ENCODE data around the gene DYNC1H1.
A peak's percentile ranks its signal among the peaks of the same experiment; 100 is the strongest.

Gene DYNC1H1

GRCh38 chr14:102015045-102015685, 50.8 kb downstream of the DYNC1H1 start:
- no peak overlapping the region for H3K4me3 ChIP-seq (replicated peaks in 1 of 2; ENCODE audit: low read depth in 2 of 2, low read length in 2 of 2)
- TF ChIP-seq CTCF (IDR thresholded peaks at IDR 0.05; ENCODE audit: low read depth, low read length): no peak
- peak in 1 of 2 donors; percentile 37 for DNase-seq (ENCODE audit: low read depth in 2 of 2)

GRCh38 chr14:102015771-102016170, 51.4 kb downstream of the DYNC1H1 start:
- DNase-seq (ENCODE audit: low read depth in 2 of 2): no peak
- H3K4me3 ChIP-seq (replicated peaks in 1 of 2; ENCODE audit: low read depth in 2 of 2, low read length in 2 of 2): no peak overlapping the region
- TF ChIP-seq CTCF (IDR thresholded peaks at IDR 0.05; ENCODE audit: low read depth, low read length): no peak

GRCh38 chr14:102016420-102017090, 52.2 kb downstream of the DYNC1H1 start:
- no peak for DNase-seq (ENCODE audit: low read depth in 2 of 2)
- no peak for TF ChIP-seq CTCF (IDR thresholded peaks at IDR 0.05; ENCODE audit: low read depth, low read length)
- no peak overlapping the region for H3K4me3 ChIP-seq (replicated peaks in 1 of 2; ENCODE audit: low read depth in 2 of 2, low read length in 2 of 2)

- TF ChIP-seq CTCF (IDR thresholded peaks at IDR 0.05; ENCODE audit: low read depth, low read length): no peak
- no peak overlapping the region for H3K4me3 ChIP-seq (replicated peaks in 1 of 2; ENCODE audit: low read depth in 2 of 2, low read length in 2 of 2)
- no peak for DNase-seq (ENCODE audit: low read depth in 2 of 2)
These were observed 53.9 kb downstream of the DYNC1H1 start for GRCh38 chr14:102018251-102018650.

- TF ChIP-seq CTCF (IDR thresholded peaks at IDR 0.05; ENCODE audit: low read depth, low read length): no peak
- no peak for DNase-seq (ENCODE audit: low read depth in 2 of 2)
- no peak overlapping the region for H3K4me3 ChIP-seq (replicated peaks in 1 of 2; ENCODE audit: low read depth in 2 of 2, low read length in 2 of 2)
These were observed 54.7 kb downstream of the DYNC1H1 start for GRCh38 chr14:102019006-102019540.

- no peak overlapping the region for H3K4me3 ChIP-seq (replicated peaks in 1 of 2; ENCODE audit: low read depth in 2 of 2, low read length in 2 of 2)
These were observed 55.9 kb downstream of the DYNC1H1 start for GRCh38 chr14:102020058-102020971.

More at GRCh38 chr14:102020058-102020971, 55.9 kb downstream of the DYNC1H1 start:
- TF ChIP-seq CTCF (IDR thresholded peaks at IDR 0.05; ENCODE audit: low read depth, low read length): no peak
- peak in 1 of 2 donors; percentile 81 for DNase-seq (ENCODE audit: low read depth in 2 of 2)
